Glomerular visceral epithelial cell (primary cell): ENCODE data around the gene MVK.

Source experiments
- DNase-seq: peaks from one replicate; pipeline ENCODE4 v3.0.0-alpha.2; 2016; ENCODE audit errors: extremely low spot score

The MVK gene

GRCh38 chr12:109573029-109573913 lies at the start of gene MVK, which contains the start of gene MMAB:
TSS of gene MVK (plus strand) at chr12:109573794. CDS start at chr12:109574823, 1,029 bp downstream.
TSS of gene MMAB (minus strand) at chr12:109573504. CDS start at chr12:109573480, 24 bp downstream.
- DNase-seq = peak; percentile 98

GRCh38 chr12:109524466-109525278 lies 48.9 kb upstream of the MVK start:
- no peak for DNase-seq

GRCh38 chr12:109525279-109525585 lies 48.4 kb upstream of the MVK start:
- no peak for DNase-seq

- no peak for DNase-seq
These were observed 46.0 kb upstream of the MVK start for GRCh38 chr12:109527489-109528123.

GRCh38 chr12:109529691-109530640 lies 43.6 kb upstream of the MVK start:
- no peak for DNase-seq

- no peak for DNase-seq
These were observed 42.2 kb upstream of the MVK start for GRCh38 chr12:109531411-109531810.

- no peak for DNase-seq
These were observed 40.7 kb upstream of the MVK start for GRCh38 chr12:109532721-109533486.

- DNase-seq = no peak
These were observed 40.2 kb upstream of the MVK start for GRCh38 chr12:109533487-109533740.

- DNase-seq = no peak
These were observed 39.1 kb upstream of the MVK start for GRCh38 chr12:109534456-109534855.

- DNase-seq = no peak
These were observed 38.2 kb upstream of the MVK start for GRCh38 chr12:109535231-109535862.

- no peak for DNase-seq
These were observed 37.7 kb upstream of the MVK start for GRCh38 chr12:109535863-109536250.

- no peak for DNase-seq
These were observed 36.5 kb upstream of the MVK start for GRCh38 chr12:109537136-109537535.

- no peak for DNase-seq
These were observed 35.3 kb upstream of the MVK start for GRCh38 chr12:109538191-109538863.

- DNase-seq = no peak
These were observed 34.1 kb upstream of the MVK start for GRCh38 chr12:109539508-109539907.

- no peak for DNase-seq
These were observed 32.8 kb upstream of the MVK start for GRCh38 chr12:109540526-109541412.

GRCh38 chr12:109541413-109541726 lies 32.2 kb upstream of the MVK start:
- DNase-seq = no peak

- peak; percentile 17 for DNase-seq
These were observed 31.6 kb upstream of the MVK start for GRCh38 chr12:109542014-109542413.

GRCh38 chr12:109542876-109543275 lies 30.7 kb upstream of the MVK start:
- no peak for DNase-seq
